CD4-positive, CD25-positive, alpha-beta regulatory T cell (primary cell): ENCODE results near the gene ITGA8. TPM values are rescaled to one million over a fixed set of nuclear protein-coding genes. Genes with fewer than 3 reads are reported as not detected.
A peak's percentile ranks its signal among the peaks of the same experiment; 100 is the strongest.

Source experiments
- ATAC-seq, 2 donors: fragments of 150-1000 bp; cut with Tn5 transposase; one replicate each; pipeline ENCODE4 v1.10.0; 2021; ENCODE audit warnings: low read depth in 2 of 2, moderate number of reproducible peaks in 2 of 2, moderate library complexity in 1 of 2
- DNase-seq, 3 donors: peaks; one replicate each; pipeline versions ENCODE4 v3.0.0 to v3.0.0-alpha.2; 2012 to 2022; ENCODE audit warnings: mixed read lengths in 1 of 3
- H3K27ac ChIP-seq: one replicate; pipeline ENCODE4 v1.7.0; 2013; ENCODE audit warnings: mild to moderate bottlenecking, low read length; ENCODE audit not compliant: insufficient read depth, poor library complexity, severe bottlenecking
- H3K27me3 ChIP-seq: one replicate; pipeline ENCODE4 v1.7.0; 2013; ENCODE audit warnings: low read length; ENCODE audit not compliant: control insufficient read depth, insufficient read depth
- H3K36me3 ChIP-seq: one replicate; pipeline ENCODE4 v1.7.0; 2013; ENCODE audit warnings: mild to moderate bottlenecking, low read length, moderate library complexity; ENCODE audit not compliant: control insufficient read depth, insufficient read depth
- H3K4me1 ChIP-seq: 2 replicates; pipeline ENCODE4 v1.7.0; 2013; ENCODE audit warnings: mild to moderate bottlenecking, low read length; ENCODE audit not compliant: insufficient read depth, control insufficient read depth, poor library complexity, severe bottlenecking
- H3K4me3 ChIP-seq: one replicate; pipeline ENCODE4 v1.7.0; 2013; ENCODE audit warnings: low read depth, mild to moderate bottlenecking, low read length, moderate library complexity
- H3K9me3 ChIP-seq, 2 experiments: 1 replicate in 1 of 2; 2 replicates in 1 of 2; pipeline ENCODE4 v1.7.0; 2013; ENCODE audit warnings: low read length in 2 of 2, mild to moderate bottlenecking in 1 of 2, moderate library complexity in 1 of 2; ENCODE audit not compliant: control insufficient read depth in 2 of 2
- H3K27ac Mint-ChIP-seq, 3 donors: one replicate each; pipeline ENCODE4 v1.8.0; 2020 to 2022; ENCODE audit warnings: mild to moderate bottlenecking in 3 of 3, mixed read lengths in 3 of 3, moderate library complexity in 2 of 3
- H3K27me3 Mint-ChIP-seq: one replicate; pipeline ENCODE4 v1.8.0; 2022; ENCODE audit warnings: mild to moderate bottlenecking, mixed read lengths
- H3K36me3 Mint-ChIP-seq: one replicate; pipeline ENCODE4 v1.8.0; 2020; ENCODE audit warnings: mixed read lengths
- H3K4me1 Mint-ChIP-seq, 4 donors: one replicate each; pipeline ENCODE4 v1.8.0; 2020 to 2022; ENCODE audit warnings: mixed read lengths in 4 of 4, mild to moderate bottlenecking in 1 of 4
- H3K4me3 Mint-ChIP-seq, 4 donors: one replicate each; pipeline ENCODE4 v1.8.0; 2020 to 2022; ENCODE audit warnings: mild to moderate bottlenecking in 4 of 4, mixed read lengths in 4 of 4, moderate library complexity in 3 of 4
- H3K9me3 Mint-ChIP-seq, 7 donors: one replicate each; pipeline ENCODE4 v1.8.0; 2020 to 2022; ENCODE audit warnings: mixed read lengths in 7 of 7, mild to moderate bottlenecking in 3 of 7, moderate library complexity in 2 of 7
- polyA plus RNA-seq, 4 donors: library from polyadenylated mRNA; unstranded; fragments of 300-500 nt; fragmentation: Illumina TruSeq; gene quantifications; one replicate each; pipeline ENCODE4 v1.2.3, GENCODE V29; 2021
- total RNA-seq: library from RNA; stranded (reverse); gene quantifications from one replicate; pipeline ENCODE4 v1.2.3, GENCODE V29; 2022

ITGA8 gene
- total and polyA plus RNA-seq, 5 donors from 2014 or later: not detected

- H3K9me3 ChIP-seq: no peaks in the 10 kb centered on the region
- H3K4me3 Mint-ChIP-seq: no peak overlapping the region
- peaks cover 0 to 10% (median 4%) of the 10 kb centered on the region in 7 donors for H3K9me3 Mint-ChIP-seq
- no peaks in the 10 kb centered on the region for H3K27me3 ChIP-seq
- H3K4me3 ChIP-seq: no peak overlapping the region
- H3K36me3 ChIP-seq: no peaks in the 10 kb centered on the region
- H3K27ac ChIP-seq: no peak overlapping the region
- ATAC-seq (no peak), DNase-seq (no peak)
- H3K36me3 Mint-ChIP-seq: no peaks in the 10 kb centered on the region
- H3K4me1 Mint-ChIP-seq: no peaks in the 10 kb centered on the region
- peaks cover 8% of the 10 kb centered on the region for H3K27me3 Mint-ChIP-seq
- peak overlapping the region in 1 of 3 donors; percentile 64 for H3K27ac Mint-ChIP-seq
- H3K4me1 ChIP-seq: no peaks in the 10 kb centered on the region
Observed at GRCh38 chr10:15670880-15671279, 48.8 kb downstream of the ITGA8 start.

- no peaks in the 10 kb centered on the region for H3K27me3 ChIP-seq
- H3K27ac ChIP-seq: no peak overlapping the region
- Mint-ChIP-seq H3K27me3 (peaks cover 4% of the 10 kb centered on the region), H3K4me1 (peaks cover 0 to 1% (median 0%) of the 10 kb centered on the region in 4 donors), H3K36me3 (no peaks in the 10 kb centered on the region), H3K9me3 (peaks cover 0 to 1% (median 0%) of the 10 kb centered on the region in 7 donors), H3K4me3 (no peak overlapping the region), H3K27ac (no peak overlapping the region)
- H3K4me3 ChIP-seq: no peak overlapping the region
- DNase-seq: no peak
- H3K4me1 ChIP-seq: no peaks in the 10 kb centered on the region
- no peaks in the 10 kb centered on the region for H3K9me3 ChIP-seq
- H3K36me3 ChIP-seq: no peaks in the 10 kb centered on the region
- no peak for ATAC-seq
Observed at GRCh38 chr10:15661574-15661973, 58.1 kb downstream of the ITGA8 start.

GRCh38 chr10:15660990-15661389, 58.7 kb downstream of the ITGA8 start:
- H3K27ac Mint-ChIP-seq: no peak overlapping the region
- H3K4me3 Mint-ChIP-seq: no peak overlapping the region
- Histone ChIP-seq H3K9me3 (no peaks in the 10 kb centered on the region), H3K27me3 (no peaks in the 10 kb centered on the region), H3K4me1 (no peaks in the 10 kb centered on the region), H3K36me3 (no peaks in the 10 kb centered on the region), H3K27ac (no peak overlapping the region), H3K4me3 (no peak overlapping the region)
- peaks cover 0 to 1% (median 0%) of the 10 kb centered on the region in 4 donors for H3K4me1 Mint-ChIP-seq
- ATAC-seq: no peak
- H3K36me3 Mint-ChIP-seq: no peaks in the 10 kb centered on the region
- peaks cover 4% of the 10 kb centered on the region for H3K27me3 Mint-ChIP-seq
- H3K9me3 Mint-ChIP-seq: peaks cover 0 to 1% (median 0%) of the 10 kb centered on the region in 7 donors
- DNase-seq: no peak

GRCh38 chr10:15658069-15658702, 61.5 kb downstream of the ITGA8 start:
- Mint-ChIP-seq H3K4me1 (peaks cover 0 to 1% (median 0%) of the 10 kb centered on the region in 4 donors), H3K27me3 (peaks cover 7% of the 10 kb centered on the region), H3K4me3 (no peak overlapping the region), H3K9me3 (no peaks in the 10 kb centered on the region), H3K36me3 (no peaks in the 10 kb centered on the region), H3K27ac (no peak overlapping the region)
- Histone ChIP-seq H3K9me3 (no peaks in the 10 kb centered on the region), H3K36me3 (no peaks in the 10 kb centered on the region), H3K27me3 (no peaks in the 10 kb centered on the region), H3K4me3 (no peak overlapping the region), H3K4me1 (no peaks in the 10 kb centered on the region), H3K27ac (no peak overlapping the region)
- DNase-seq: no peak
- no peak for ATAC-seq

GRCh38 chr10:15652757-15653156, 67.0 kb downstream of the ITGA8 start:
- peaks cover 5% of the 10 kb centered on the region for H3K27me3 Mint-ChIP-seq
- H3K36me3 Mint-ChIP-seq: no peaks in the 10 kb centered on the region
- no peak for ATAC-seq
- Histone ChIP-seq H3K4me1 (no peaks in the 10 kb centered on the region), H3K9me3 (no peaks in the 10 kb centered on the region), H3K27ac (no peak overlapping the region), H3K4me3 (no peak overlapping the region), H3K36me3 (no peaks in the 10 kb centered on the region), H3K27me3 (no peaks in the 10 kb centered on the region)
- H3K4me3 Mint-ChIP-seq: no peak overlapping the region
- no peaks in the 10 kb centered on the region for H3K9me3 Mint-ChIP-seq
- no peaks in the 10 kb centered on the region for H3K4me1 Mint-ChIP-seq
- DNase-seq: no peak
- no peak overlapping the region for H3K27ac Mint-ChIP-seq

- no peaks in the 10 kb centered on the region for H3K9me3 ChIP-seq
- Mint-ChIP-seq H3K36me3 (no peaks in the 10 kb centered on the region), H3K27me3 (peaks cover 5% of the 10 kb centered on the region), H3K9me3 (no peaks in the 10 kb centered on the region), H3K27ac (no peak overlapping the region), H3K4me3 (no peak overlapping the region), H3K4me1 (no peaks in the 10 kb centered on the region)
- DNase-seq (no peak), ATAC-seq (no peak)
- H3K4me1 ChIP-seq: no peaks in the 10 kb centered on the region
- H3K4me3 ChIP-seq: no peak overlapping the region
- H3K27me3 ChIP-seq: no peaks in the 10 kb centered on the region
- H3K27ac ChIP-seq: no peak overlapping the region
- H3K36me3 ChIP-seq: no peaks in the 10 kb centered on the region
Observed at GRCh38 chr10:15652117-15652516, 67.6 kb downstream of the ITGA8 start.

- peaks cover 5% of the 10 kb centered on the region for H3K27me3 Mint-ChIP-seq
- H3K27ac Mint-ChIP-seq: no peak overlapping the region
- Histone ChIP-seq H3K36me3 (no peaks in the 10 kb centered on the region), H3K27ac (no peak overlapping the region), H3K4me1 (no peaks in the 10 kb centered on the region), H3K27me3 (no peaks in the 10 kb centered on the region), H3K4me3 (no peak overlapping the region), H3K9me3 (no peaks in the 10 kb centered on the region)
- H3K36me3 Mint-ChIP-seq: no peaks in the 10 kb centered on the region
- H3K4me3 Mint-ChIP-seq: no peak overlapping the region
- ATAC-seq (no peak), DNase-seq (no peak)
- no peaks in the 10 kb centered on the region for H3K9me3 Mint-ChIP-seq
- H3K4me1 Mint-ChIP-seq: no peaks in the 10 kb centered on the region
Observed at GRCh38 chr10:15651175-15651574, 68.5 kb downstream of the ITGA8 start.

GRCh38 chr10:15642095-15642494, 77.6 kb downstream of the ITGA8 start:
- Histone ChIP-seq H3K4me3 (no peak overlapping the region), H3K27me3 (peaks cover 2% of the 10 kb centered on the region), H3K4me1 (no peaks in the 10 kb centered on the region), H3K9me3 (no peaks in the 10 kb centered on the region), H3K27ac (no peak overlapping the region), H3K36me3 (no peaks in the 10 kb centered on the region)
- Mint-ChIP-seq H3K27me3 (no peaks in the 10 kb centered on the region), H3K9me3 (no peaks in the 10 kb centered on the region), H3K4me3 (no peak overlapping the region), H3K27ac (no peak overlapping the region), H3K4me1 (no peaks in the 10 kb centered on the region), H3K36me3 (no peaks in the 10 kb centered on the region)
- DNase-seq (no peak), ATAC-seq (no peak)
